Progenitor cell of endocrine pancreas (in vitro differentiated cells): ENCODE measurements around the gene CRTAP. TPM values are rescaled to one million over a fixed set of nuclear protein-coding genes. Genes with fewer than 3 reads are reported as not detected.
A peak's percentile ranks its signal among the peaks of the same experiment; 100 is the strongest.

ENCODE experiments used
- DNase-seq: peaks from one replicate; pipeline ENCODE4 v3.0.0; 2021; ENCODE audit warnings: low spot score; ENCODE audit not compliant: unreplicated experiment
- H3K27ac Mint-ChIP-seq: 2 replicates; pipeline ENCODE4 v1.8.0; 2021; ENCODE audit warnings: mild to moderate bottlenecking, moderate library complexity, mixed read lengths
- H3K27me3 Mint-ChIP-seq: 2 replicates; pipeline ENCODE4 v1.8.0; 2021; ENCODE audit warnings: mixed read lengths
- H3K36me3 Mint-ChIP-seq: 2 replicates; pipeline ENCODE4 v1.8.0; 2022; ENCODE audit warnings: mixed read lengths; ENCODE audit not compliant: insufficient read depth
- H3K4me1 Mint-ChIP-seq: 2 replicates; pipeline ENCODE4 v1.8.0; 2021; ENCODE audit warnings: low read depth, mixed read lengths
- H3K4me3 Mint-ChIP-seq: 2 replicates; pipeline ENCODE4 v1.8.0; 2021; ENCODE audit warnings: low read depth, mild to moderate bottlenecking, moderate library complexity, mixed read lengths
- H3K9me3 Mint-ChIP-seq: 2 replicates; pipeline ENCODE4 v1.8.0; 2021; ENCODE audit warnings: low read depth, mixed read lengths
- total RNA-seq: library from RNA; stranded (reverse); gene quantifications from 2 replicates; pipeline ENCODE4 v1.2.1, GENCODE V29; 2021
- TF ChIP-seq, protein P1 (sequence below): fragments of 200-600 bp; sonication (generic); IDR thresholded peaks from one replicate; pipeline ENCODE4 v1.5.0; 2021; ENCODE audit warnings: antibody characterized with exemption, mild to moderate bottlenecking; ENCODE audit not compliant: unreplicated experiment

The CRTAP gene
- total RNA-seq, 1 donor from 2014 or later = 66.9 TPM

DNA sequence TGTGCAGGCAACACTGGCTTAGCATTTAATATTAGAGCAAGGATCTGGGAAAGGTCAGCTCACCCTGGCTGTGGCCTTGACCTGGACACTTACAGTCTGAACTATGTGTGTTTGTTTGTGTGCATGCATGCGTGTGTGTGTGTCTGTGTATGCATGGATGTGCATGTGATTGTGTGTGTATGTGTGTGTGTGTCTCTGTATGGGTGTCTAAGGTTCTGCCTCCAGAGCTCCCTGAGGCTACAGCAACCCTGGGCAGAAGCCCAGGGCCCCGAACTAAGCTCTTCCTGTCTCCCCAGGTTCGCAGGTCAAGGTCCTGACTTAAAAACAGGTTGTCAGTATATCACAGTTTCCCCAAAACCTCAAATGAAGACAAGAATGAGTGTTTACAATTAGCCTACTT lies 53.5 kb downstream of the CRTAP start:
- no peak for DNase-seq
- peaks cover 8% of the 10 kb centered on the region for H3K4me1 Mint-ChIP-seq
- H3K27ac Mint-ChIP-seq = no peak overlapping the region
- H3K27me3 Mint-ChIP-seq = no peaks in the 10 kb centered on the region
- H3K9me3 Mint-ChIP-seq = no peaks in the 10 kb centered on the region
- TF ChIP-seq, protein P1, sequence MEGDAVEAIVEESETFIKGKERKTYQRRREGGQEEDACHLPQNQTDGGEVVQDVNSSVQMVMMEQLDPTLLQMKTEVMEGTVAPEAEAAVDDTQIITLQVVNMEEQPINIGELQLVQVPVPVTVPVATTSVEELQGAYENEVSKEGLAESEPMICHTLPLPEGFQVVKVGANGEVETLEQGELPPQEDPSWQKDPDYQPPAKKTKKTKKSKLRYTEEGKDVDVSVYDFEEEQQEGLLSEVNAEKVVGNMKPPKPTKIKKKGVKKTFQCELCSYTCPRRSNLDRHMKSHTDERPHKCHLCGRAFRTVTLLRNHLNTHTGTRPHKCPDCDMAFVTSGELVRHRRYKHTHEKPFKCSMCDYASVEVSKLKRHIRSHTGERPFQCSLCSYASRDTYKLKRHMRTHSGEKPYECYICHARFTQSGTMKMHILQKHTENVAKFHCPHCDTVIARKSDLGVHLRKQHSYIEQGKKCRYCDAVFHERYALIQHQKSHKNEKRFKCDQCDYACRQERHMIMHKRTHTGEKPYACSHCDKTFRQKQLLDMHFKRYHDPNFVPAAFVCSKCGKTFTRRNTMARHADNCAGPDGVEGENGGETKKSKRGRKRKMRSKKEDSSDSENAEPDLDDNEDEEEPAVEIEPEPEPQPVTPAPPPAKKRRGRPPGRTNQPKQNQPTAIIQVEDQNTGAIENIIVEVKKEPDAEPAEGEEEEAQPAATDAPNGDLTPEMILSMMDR = no peak
- H3K36me3 Mint-ChIP-seq = no peaks in the 10 kb centered on the region
- no peak overlapping the region for H3K4me3 Mint-ChIP-seq

DNA sequence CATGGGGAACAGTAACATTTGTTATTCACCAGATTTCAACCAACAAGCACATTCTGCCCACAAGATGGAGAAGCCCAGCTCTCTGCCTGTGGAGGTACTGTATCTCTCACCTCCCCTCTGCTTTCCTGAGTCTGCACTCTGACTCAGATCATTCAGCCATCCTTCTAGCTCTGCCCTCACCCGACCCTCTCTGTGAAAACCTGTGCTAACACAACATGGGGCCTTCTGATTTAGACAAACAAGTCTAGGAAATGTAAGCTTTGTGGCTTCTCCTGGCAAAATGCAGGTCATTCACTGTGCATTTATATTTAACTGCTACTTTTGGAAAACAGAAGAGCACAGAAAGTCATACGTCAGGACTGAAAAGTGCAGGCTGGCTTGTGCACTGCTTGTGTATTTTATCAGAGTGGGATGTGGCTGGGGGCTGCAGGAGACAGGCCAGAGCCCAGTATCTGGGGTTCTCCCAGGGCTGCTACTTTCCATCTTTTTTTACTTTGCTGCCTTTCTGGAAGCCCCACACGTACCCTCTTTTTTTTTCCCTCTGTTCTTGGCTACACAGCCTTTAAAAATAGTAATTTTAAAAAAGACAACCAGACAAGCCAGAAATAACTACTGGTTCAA lies 54.0 kb downstream of the CRTAP start:
- peaks cover 8% of the 10 kb centered on the region for H3K4me1 Mint-ChIP-seq
- no peak overlapping the region for H3K4me3 Mint-ChIP-seq
- TF ChIP-seq, protein P1 = no peak
- H3K36me3 Mint-ChIP-seq = no peaks in the 10 kb centered on the region
- peak overlapping the region; percentile 22 for H3K27ac Mint-ChIP-seq
- H3K9me3 Mint-ChIP-seq = no peaks in the 10 kb centered on the region
- no peak for DNase-seq
- H3K27me3 Mint-ChIP-seq = no peaks in the 10 kb centered on the region

DNA sequence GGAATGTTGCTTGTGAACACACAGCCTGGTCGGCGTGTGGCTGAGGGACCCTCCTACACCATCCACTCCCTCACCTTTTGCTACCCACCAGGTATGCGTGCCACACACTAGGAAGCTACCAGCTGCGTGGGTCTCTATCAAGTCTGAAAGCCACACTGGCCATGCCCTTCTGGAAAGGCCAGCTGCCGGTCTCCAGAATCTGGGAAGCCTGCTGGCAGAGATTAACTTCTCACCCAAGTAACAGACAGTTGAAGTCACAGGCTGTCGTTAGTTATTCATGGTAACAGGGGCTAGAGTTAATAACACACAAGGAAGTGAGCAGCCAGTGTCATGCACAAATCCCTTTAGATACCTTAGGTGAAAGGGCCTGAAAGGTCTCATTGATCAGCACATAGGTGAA lies 56.7 kb downstream of the CRTAP start:
- Mint-ChIP-seq H3K4me3 (no peak overlapping the region), H3K4me1 (peaks cover 8% of the 10 kb centered on the region), H3K36me3 (no peaks in the 10 kb centered on the region), H3K27ac (no peak overlapping the region), H3K27me3 (no peaks in the 10 kb centered on the region), H3K9me3 (no peaks in the 10 kb centered on the region)
- no peak for DNase-seq
- TF ChIP-seq, protein P1 = no peak

DNA sequence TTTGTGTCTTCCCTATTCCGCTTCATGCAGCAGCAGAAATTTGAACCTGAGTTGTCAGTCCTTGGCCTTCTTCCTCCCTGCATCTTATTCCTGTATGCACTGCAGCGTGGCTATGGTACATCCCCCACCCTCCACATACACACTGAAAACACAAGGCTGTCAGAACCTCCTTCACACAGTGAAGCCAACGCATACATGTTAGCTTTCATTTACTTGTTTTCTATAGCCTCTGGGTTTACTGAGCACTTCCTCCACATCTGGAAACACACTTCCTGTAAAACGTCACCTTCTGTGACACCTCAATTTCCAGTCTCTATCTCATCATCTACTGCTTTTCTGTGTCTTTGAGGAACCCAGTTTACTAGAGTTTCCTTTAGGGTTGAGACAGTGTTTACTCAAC lies 57.8 kb downstream of the CRTAP start:
- Mint-ChIP-seq H3K36me3 (no peaks in the 10 kb centered on the region), H3K9me3 (no peaks in the 10 kb centered on the region), H3K27ac (no peak overlapping the region), H3K4me3 (no peak overlapping the region), H3K27me3 (no peaks in the 10 kb centered on the region), H3K4me1 (peaks cover 8% of the 10 kb centered on the region)
- DNase-seq = no peak
- TF ChIP-seq, protein P1 = no peak

DNA sequence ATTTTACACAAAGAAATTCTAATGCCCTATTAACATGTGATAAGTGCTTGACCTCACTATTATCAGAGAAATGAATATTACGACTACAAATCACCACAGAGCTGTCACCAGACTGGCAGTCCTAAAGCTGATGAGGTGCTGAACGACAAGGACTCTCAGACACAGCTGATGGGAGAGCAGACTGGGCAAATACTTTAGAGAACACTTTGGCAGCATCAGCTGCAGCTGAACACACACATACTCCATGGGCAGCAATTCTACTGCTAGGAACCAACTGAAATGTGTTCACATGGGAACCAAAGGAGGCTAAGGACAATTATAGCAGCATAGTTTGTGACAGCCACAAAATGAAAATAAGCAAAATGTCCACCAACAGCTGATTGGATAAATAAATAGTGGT lies 59.3 kb downstream of the CRTAP start:
- no peak overlapping the region for H3K4me3 Mint-ChIP-seq

More for the DNA sequence above, 59.3 kb downstream of the CRTAP start:
- peaks cover 1% of the 10 kb centered on the region for H3K36me3 Mint-ChIP-seq
- peaks cover 3% of the 10 kb centered on the region for H3K9me3 Mint-ChIP-seq
- TF ChIP-seq, protein P1 = no peak
- H3K4me1 Mint-ChIP-seq = peaks cover 5% of the 10 kb centered on the region
- no peak overlapping the region for H3K27ac Mint-ChIP-seq
- no peaks in the 10 kb centered on the region for H3K27me3 Mint-ChIP-seq
- no peak for DNase-seq
